ENCODE measurements around the gene AMBRA1. TPM values are rescaled to one million over a fixed set of nuclear protein-coding genes. Genes with fewer than 3 reads are reported as not detected.

AMBRA1 gene
- total and polyA plus RNA-seq, 2 of the 8 experiments (the other 6 are each of a cell fraction or from before 2014, with no cell fraction given), result 14.2 to 37.4 TPM

DNA sequence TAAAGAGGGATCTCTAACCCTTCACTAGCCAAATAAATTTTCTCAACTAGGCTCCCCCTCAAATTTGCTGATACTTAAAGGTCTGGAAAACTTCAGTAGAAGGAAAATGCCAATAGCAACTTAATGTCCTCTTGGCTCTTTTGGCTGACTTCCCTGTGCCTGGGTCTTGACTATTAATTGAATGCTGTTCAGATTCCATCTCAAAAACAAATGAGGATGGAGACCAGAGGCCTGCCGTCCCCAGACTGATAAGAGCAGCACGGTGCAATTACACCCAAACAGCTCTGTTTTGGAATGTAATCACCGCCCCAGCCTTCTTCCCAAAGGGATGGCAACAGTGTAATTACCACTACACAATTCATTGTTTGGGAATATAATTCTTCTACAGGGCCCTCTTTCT lies 112.9 kb downstream of the AMBRA1 start:
- no peak overlapping the region for H2BK15ac ChIP-seq (ENCODE audit: low read length)
- H2BK120ac ChIP-seq (replicated peaks; ENCODE audit: low read depth, low read length), result no peak overlapping the region
- H4K20me1 ChIP-seq (replicated peaks in 1 of 2; ENCODE audit: control insufficient read depth in 1 of 2, insufficient read depth in 2 of 2, low read length in 2 of 2), result no peaks in the 10 kb centered on the region
- no peak overlapping the region for H2BK5ac ChIP-seq (ENCODE audit: low read depth, low read length)
- no peak overlapping the region for H3K18ac ChIP-seq (ENCODE audit: extremely low read depth, low read length)
- FAIRE-seq (no peak), DNase-seq (ENCODE audit: low read depth in 1 of 2, low spot score in 2 of 2) (no peak)
- H2AK5ac ChIP-seq (ENCODE audit: low read depth, low read length), result no peak overlapping the region
- no peaks in the 10 kb centered on the region for H3K27me3 ChIP-seq (replicated peaks in 1 of 4; ENCODE audit: control insufficient read depth in 3 of 4, extremely low read depth in 1 of 4, insufficient read depth in 3 of 4, low read length in 3 of 4)
- H3K23me2 ChIP-seq (ENCODE audit: low read depth, low read length), result no peaks in the 10 kb centered on the region
- H4K5ac ChIP-seq (ENCODE audit: insufficient read length, low read depth, low read length), result no peak overlapping the region
- WGBS, 2 experiments (ENCODE audit: extremely low coverage in 1 of 2, insufficient coverage in 1 of 2, insufficient read length in 1 of 2, insufficient replicate concordance in 2 of 2, low coverage in 1 of 2, low lambda C conversion rate in 2 of 2, missing lambda C conversion rate in 1 of 2), result 90% methylated on average over 3 of the region's 3 CpGs; no CpG with 5 or more reads in 1 of the 2 experiments
- H3K56ac ChIP-seq (replicated peaks; ENCODE audit: insufficient read length, low read depth, low read length), result no peak overlapping the region
- H3K9ac ChIP-seq (replicated peaks in 1 of 4; ENCODE audit: extremely low read depth in 1 of 4, low read depth in 3 of 4, low read length in 3 of 4), result no peak overlapping the region
- CTCF ChIA-PET (ENCODE audit: partially characterized antibody), result interaction anchor here (0.7 to 3.8 kb wide), 4 partner anchors 9 to 48 kb away, joined by 3 to 27 read pairs (median 8); no protein-coding TSS in a partner anchor
- H2BK12ac ChIP-seq (ENCODE audit: low read depth, low read length), result no peak overlapping the region
- H3K79me2 ChIP-seq (ENCODE audit: control insufficient read depth in 1 of 2, insufficient read depth in 2 of 2, low read length in 2 of 2), result no peaks in the 10 kb centered on the region
- POLR2A ChIA-PET (ENCODE audit: partially characterized antibody), result no interaction called here
- H3K79me1 ChIP-seq (ENCODE audit: low read depth, low read length), result peaks cover 2% of the 10 kb centered on the region; the same call in 1 of the 2 replicates
- no peaks in the 10 kb centered on the region for H3K36me3 ChIP-seq (ENCODE audit: control insufficient read depth in 2 of 4, insufficient read depth in 4 of 4, low read length in 3 of 4)
- no peak overlapping the region for H2AFZ ChIP-seq (ENCODE audit: low read length)
- no peak overlapping the region for H3K23ac ChIP-seq (ENCODE audit: insufficient read length)
- no peak overlapping the region for H3K4me3 ChIP-seq (ENCODE audit: extremely low read depth in 1 of 4, insufficient read depth in 2 of 4, low read depth in 3 of 4, low read length in 4 of 4)
- H3K14ac ChIP-seq (ENCODE audit: insufficient read length), result no peak overlapping the region
- H2BK20ac ChIP-seq (ENCODE audit: low read length), result no peak overlapping the region
- H3K4me2 ChIP-seq (ENCODE audit: insufficient read depth in 1 of 2, low read depth in 2 of 2, low read length in 2 of 2), result no peak overlapping the region
- no peaks in the 10 kb centered on the region for H3K9me3 ChIP-seq (ENCODE audit: insufficient read depth in 2 of 2, low read depth in 1 of 2, low read length in 1 of 2)
- no peak overlapping the region for H3K27ac ChIP-seq (ENCODE audit: low read depth, low read length)
- no peak overlapping the region for H4K8ac ChIP-seq (ENCODE audit: extremely low read depth, insufficient read depth, low read length)
- H4K91ac ChIP-seq (replicated peaks; ENCODE audit: insufficient read length, low read length), result no peak overlapping the region
- H3K4me1 ChIP-seq (replicated peaks in 1 of 4; ENCODE audit: control insufficient read depth in 3 of 4, insufficient read depth in 4 of 4, low read length in 3 of 4), result no peaks in the 10 kb centered on the region
- no peak for TF ChIP-seq TAF7 (optimal IDR thresholded peaks at IDR 0.05; ENCODE audit: borderline replicate concordance, low read depth, low read length)
- TF ChIP-seq, protein P1, sequence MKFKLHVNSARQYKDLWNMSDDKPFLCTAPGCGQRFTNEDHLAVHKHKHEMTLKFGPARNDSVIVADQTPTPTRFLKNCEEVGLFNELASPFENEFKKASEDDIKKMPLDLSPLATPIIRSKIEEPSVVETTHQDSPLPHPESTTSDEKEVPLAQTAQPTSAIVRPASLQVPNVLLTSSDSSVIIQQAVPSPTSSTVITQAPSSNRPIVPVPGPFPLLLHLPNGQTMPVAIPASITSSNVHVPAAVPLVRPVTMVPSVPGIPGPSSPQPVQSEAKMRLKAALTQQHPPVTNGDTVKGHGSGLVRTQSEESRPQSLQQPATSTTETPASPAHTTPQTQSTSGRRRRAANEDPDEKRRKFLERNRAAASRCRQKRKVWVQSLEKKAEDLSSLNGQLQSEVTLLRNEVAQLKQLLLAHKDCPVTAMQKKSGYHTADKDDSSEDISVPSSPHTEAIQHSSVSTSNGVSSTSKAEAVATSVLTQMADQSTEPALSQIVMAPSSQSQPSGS (IDR thresholded peaks at IDR 0.05; ENCODE audit: low read length), result no peak
- no peak for TF ChIP-seq GTF2F1 (IDR thresholded peaks at IDR 0.05; ENCODE audit: borderline replicate concordance, low read depth, low read length)
- no peak for TF ChIP-seq SIRT6 (IDR thresholded peaks at IDR 0.05; ENCODE audit: low read length)
- TF ChIP-seq SIN3A (conservative IDR thresholded peaks at IDR 0.05 in 1 of 2, IDR thresholded peaks at IDR 0.05 in 1 of 2; ENCODE audit: low read depth in 1 of 2, low read length in 2 of 2), result no peak
- no peak overlapping the region for H3K4ac ChIP-seq (replicated peaks; ENCODE audit: insufficient read length, low read depth, low read length)

All from H1 (cell line).